Vagina (tissue), 2 donors: ENCODE data around the gene MKNK2. TPM values are rescaled to one million over a fixed set of nuclear protein-coding genes. Genes with fewer than 3 reads are reported as not detected.

Experiments
- DNase-seq, 2 donors: peaks; one replicate each; pipeline ENCODE4 v3.0.0-alpha.2; 2017; ENCODE audit errors: extremely low spot score in 2 of 2
- H3K27ac ChIP-seq: fragments of 200-600 bp; sonication (generic); one replicate; pipeline ENCODE4 v1.5.1; 2019
- H3K27me3 ChIP-seq: fragments of 200-600 bp; sonication (generic); one replicate; pipeline ENCODE4 v1.5.1; 2019
- H3K36me3 ChIP-seq, 2 donors: fragments of 200-600 bp; sonication (generic); one replicate each; pipeline ENCODE4 v1.5.1; 2017 to 2019
- H3K4me1 ChIP-seq: fragments of 200-600 bp; sonication (generic); one replicate; pipeline ENCODE4 v1.5.1; 2019
- H3K4me3 ChIP-seq, 2 donors: fragments of 200-600 bp; sonication (generic); 1 replicate in 1 of 2; 2 replicates in 1 of 2; pipeline ENCODE4 v1.5.1; 2016 to 2019
- H3K9me3 ChIP-seq: fragments of 200-600 bp; sonication (generic); one replicate; pipeline ENCODE4 v1.5.1; 2019
- POLR2A ChIP-seq, 2 donors: fragments of 450-650 bp; IDR thresholded peaks; one replicate each; pipeline ENCODE4 v1.6.1; 2017; ENCODE audit warnings: antibody characterized with exemption in 2 of 2, mild to moderate bottlenecking in 2 of 2, moderate library complexity in 2 of 2
- POLR2AphosphoS5 ChIP-seq, 2 donors: sonication (generic); formaldehyde crosslinking; IDR thresholded peaks; one replicate each; pipeline ENCODE4 v1.9.0; 2017; ENCODE audit warnings: antibody characterized with exemption in 2 of 2, mild to moderate bottlenecking in 2 of 2, low read depth in 1 of 2; ENCODE audit not compliant: insufficient read depth in 1 of 2
- intact Hi-C: fragments of 100-400 bp; cut with DNase I; formaldehyde crosslinking; loops from one replicate; pipeline ENCODE4 v1.15.1; 2023
- total RNA-seq: library from RNA; depleted of rRNA; stranded (reverse); fragments of >200 nt; gene quantifications from one replicate; pipeline ENCODE4 v1.2.3, GENCODE V29; 2016
- TF ChIP-seq, protein P1 (sequence below), 3 experiments: fragments of 450-650 bp in 2 of 3; fragments of 200-600 bp in 1 of 3; sonication (generic) in 1 of 3; IDR thresholded peaks; one replicate each; pipeline ENCODE4 v1.5.1; 2017 to 2019; ENCODE audit warnings: antibody characterized with exemption in 3 of 3, mild to moderate bottlenecking in 2 of 3, moderate library complexity in 2 of 3

Gene MKNK2
- total RNA-seq, 1 donor from 2014 or later = 185 TPM

DNA sequence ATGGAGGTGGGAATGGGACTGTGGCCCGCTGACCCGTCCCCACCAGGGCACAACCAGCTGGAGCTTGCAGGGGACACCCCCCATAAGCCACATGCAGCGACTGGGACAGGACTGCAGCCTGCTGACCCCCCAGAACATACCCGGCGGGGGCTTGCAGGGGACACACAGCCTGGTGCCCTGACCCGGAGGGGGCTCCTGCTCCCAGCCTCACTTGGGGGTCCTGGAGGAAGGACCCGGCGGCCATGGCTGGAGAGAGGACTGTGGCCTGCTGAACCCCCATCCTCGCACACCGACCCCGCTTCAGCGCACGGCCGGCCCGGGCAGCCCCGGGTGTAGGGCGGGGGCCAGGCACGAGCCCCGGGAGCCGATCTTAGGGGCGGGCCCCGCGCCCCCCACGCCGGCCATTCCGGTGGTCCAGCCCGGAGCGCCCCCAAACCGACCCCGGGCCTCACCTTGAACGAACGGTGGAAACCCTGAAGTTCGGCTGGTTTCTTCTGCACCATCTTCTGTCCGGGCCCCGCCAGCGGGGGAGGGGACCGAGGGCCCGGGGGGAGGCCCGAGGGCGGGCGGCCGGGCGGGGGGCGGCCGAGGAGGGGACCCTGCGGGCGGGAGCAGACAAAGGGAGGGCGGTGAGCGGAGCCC is 574 bp downstream of the MKNK2 start:
- H3K36me3 ChIP-seq = peaks cover 0 to 14% of the 10 kb centered on the region in 2 donors
- H3K4me3 ChIP-seq = peak overlapping the region; percentile 93 to 99
- no peaks in the 10 kb centered on the region for H3K27me3 ChIP-seq
- no peak for DNase-seq
- H3K4me1 ChIP-seq = peaks cover 85% of the 10 kb centered on the region
- H3K9me3 ChIP-seq = no peaks in the 10 kb centered on the region
- intact Hi-C loops = no loop called here
- peak overlapping the region; percentile 100 for H3K27ac ChIP-seq
- TF ChIP-seq POLR2AphosphoS5 (IDR thresholded peaks at IDR 0.05; ENCODE audit: insufficient read depth in 1 of 2, low read depth in 1 of 2) (peak in 1 of 2 donors; percentile 76), POLR2A (IDR thresholded peaks at IDR 0.05) (no peak)
- TF ChIP-seq, protein P1, sequence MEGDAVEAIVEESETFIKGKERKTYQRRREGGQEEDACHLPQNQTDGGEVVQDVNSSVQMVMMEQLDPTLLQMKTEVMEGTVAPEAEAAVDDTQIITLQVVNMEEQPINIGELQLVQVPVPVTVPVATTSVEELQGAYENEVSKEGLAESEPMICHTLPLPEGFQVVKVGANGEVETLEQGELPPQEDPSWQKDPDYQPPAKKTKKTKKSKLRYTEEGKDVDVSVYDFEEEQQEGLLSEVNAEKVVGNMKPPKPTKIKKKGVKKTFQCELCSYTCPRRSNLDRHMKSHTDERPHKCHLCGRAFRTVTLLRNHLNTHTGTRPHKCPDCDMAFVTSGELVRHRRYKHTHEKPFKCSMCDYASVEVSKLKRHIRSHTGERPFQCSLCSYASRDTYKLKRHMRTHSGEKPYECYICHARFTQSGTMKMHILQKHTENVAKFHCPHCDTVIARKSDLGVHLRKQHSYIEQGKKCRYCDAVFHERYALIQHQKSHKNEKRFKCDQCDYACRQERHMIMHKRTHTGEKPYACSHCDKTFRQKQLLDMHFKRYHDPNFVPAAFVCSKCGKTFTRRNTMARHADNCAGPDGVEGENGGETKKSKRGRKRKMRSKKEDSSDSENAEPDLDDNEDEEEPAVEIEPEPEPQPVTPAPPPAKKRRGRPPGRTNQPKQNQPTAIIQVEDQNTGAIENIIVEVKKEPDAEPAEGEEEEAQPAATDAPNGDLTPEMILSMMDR (IDR thresholded peaks at IDR 0.05) = no peak

DNA sequence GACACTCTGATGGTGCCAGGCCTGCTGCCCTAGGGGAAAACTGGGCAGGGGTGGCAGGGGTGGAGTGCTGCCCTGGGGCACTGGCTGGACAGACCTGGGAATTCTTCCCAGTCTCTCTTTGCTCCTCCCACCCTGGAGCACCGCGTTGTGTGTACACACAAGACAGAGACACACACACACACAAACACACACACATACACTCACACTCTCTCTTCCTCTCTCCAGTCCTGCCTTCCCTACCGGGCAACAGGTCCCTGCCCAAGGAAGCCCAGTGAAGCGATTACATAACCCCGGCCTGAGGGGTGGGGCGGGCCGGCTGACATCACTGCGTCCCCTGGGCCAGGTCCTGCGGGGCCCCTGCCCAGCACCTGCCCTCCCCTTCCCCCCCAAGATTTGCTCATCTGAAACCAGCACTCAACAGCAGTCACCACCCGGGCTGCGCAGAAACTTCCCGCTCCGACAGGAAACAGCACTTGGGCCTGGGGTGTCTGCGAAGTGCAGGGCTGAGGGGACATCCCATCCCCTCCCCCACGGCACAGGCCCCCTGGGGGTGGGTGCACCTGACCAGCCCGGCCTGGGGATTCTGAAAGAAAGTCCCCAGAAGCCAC is 1.2 kb downstream of the MKNK2 start:
- no peak for DNase-seq
- peaks cover 0 to 20% of the 10 kb centered on the region in 2 donors for H3K36me3 ChIP-seq
- H3K27ac ChIP-seq = peak overlapping the region; percentile 100
- no peaks in the 10 kb centered on the region for H3K27me3 ChIP-seq
- H3K4me3 ChIP-seq = peak overlapping the region; percentile 93 to 99
- H3K4me1 ChIP-seq = peaks cover 85% of the 10 kb centered on the region
- no peaks in the 10 kb centered on the region for H3K9me3 ChIP-seq
- TF ChIP-seq, protein P1 (IDR thresholded peaks at IDR 0.05) = no peak
- TF ChIP-seq POLR2A (IDR thresholded peaks at IDR 0.05) = peak in 1 of 2 donors; percentile 62
- TF ChIP-seq POLR2AphosphoS5 (IDR thresholded peaks at IDR 0.05; ENCODE audit: insufficient read depth in 1 of 2, low read depth in 1 of 2) = peak; percentile 74 to 91
- intact Hi-C loops = no loop called here

DNA sequence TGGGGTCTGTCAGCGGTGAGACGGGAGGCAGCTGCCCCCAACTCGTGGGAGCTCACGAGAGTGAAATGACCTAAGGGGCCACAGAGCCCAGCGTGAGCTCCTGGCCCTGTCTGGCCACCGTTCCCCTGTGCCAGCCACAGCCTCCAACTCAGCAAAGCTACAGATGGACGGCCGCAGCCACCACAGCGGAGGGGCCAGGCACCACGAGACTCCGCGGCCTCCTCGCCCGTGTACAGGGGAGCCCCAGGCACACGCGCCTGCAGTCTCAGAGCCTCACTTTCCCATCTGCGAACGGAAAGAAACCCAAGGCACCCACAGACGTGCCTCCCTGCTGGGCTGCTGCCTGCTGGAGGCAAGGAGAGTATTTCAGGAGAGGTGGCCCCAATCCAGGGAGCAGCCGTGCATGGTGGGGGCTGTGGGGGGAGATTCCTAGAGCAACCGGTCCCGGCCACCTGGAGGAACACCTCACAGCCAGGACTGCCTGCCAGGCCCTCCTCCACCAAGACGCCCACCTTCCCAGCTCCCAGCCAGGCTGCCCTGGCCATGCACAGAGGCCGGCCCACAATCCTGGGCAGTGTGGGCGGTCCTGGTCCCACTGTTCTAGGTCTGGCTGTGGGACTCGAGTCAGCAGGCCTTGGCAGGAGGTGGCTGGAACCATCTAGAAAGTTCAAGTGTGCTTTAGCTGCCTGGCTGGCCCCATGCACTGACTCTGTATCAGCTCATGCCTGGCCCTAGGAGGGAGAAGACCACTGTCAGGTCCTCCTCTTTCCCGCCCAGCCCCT is 1.9 kb downstream of the MKNK2 start:
- H3K27ac ChIP-seq = peak overlapping the region; percentile 100
- H3K36me3 ChIP-seq = peaks cover 0 to 21% of the 10 kb centered on the region in 2 donors
- intact Hi-C loops = no loop called here
- no peaks in the 10 kb centered on the region for H3K27me3 ChIP-seq
- TF ChIP-seq POLR2AphosphoS5 (IDR thresholded peaks at IDR 0.05; ENCODE audit: insufficient read depth in 1 of 2, low read depth in 1 of 2) (no peak), POLR2A (IDR thresholded peaks at IDR 0.05) (no peak)
- TF ChIP-seq, protein P1 (IDR thresholded peaks at IDR 0.05) = no peak
- no peak for DNase-seq
- H3K4me3 ChIP-seq = peak overlapping the region; percentile 93 to 99
- peaks cover 85% of the 10 kb centered on the region for H3K4me1 ChIP-seq
- H3K9me3 ChIP-seq = no peaks in the 10 kb centered on the region

DNA sequence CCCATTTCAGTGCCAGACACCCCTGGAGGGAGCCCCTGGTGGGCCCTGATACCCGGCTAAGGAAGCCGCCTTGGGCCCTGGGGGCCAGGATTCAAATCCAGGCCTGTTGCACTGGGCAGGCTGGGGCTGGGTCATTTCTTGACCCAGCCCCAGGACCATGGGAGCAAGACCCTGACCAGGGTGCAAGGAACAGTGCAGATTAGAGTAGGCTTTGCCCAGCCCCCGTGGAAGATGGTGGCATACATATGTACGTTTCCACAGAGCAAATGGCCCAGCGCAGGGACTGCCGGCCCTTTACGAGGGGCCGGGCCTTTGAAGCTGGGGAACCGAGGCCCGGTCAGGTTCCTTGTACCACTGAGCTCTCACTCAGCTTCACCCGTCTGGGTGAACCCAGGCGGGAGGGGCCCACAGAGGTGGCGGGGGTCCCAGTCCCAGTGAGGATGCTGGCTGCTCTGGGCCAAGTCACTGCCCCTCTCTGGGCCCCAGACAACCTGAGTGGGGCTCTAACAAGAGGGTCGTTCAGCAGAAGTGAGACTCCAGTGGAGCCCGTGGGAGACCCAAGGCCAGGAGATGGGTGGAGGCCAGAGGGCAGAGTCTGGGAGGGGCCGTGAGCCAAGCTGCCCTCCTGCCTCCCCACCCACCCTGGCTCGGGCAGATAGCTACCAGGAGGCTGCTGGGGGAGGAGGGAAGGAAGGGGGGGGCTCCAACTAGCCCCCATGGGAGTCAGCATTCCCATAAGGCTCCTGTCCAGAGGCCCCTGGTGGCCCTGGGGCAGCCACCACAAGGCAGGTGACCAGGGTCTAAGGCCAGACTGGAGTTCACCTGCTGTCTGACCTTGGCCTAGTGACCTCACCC is 2.7 kb downstream of the MKNK2 start:
- peaks cover 86% of the 10 kb centered on the region for H3K4me1 ChIP-seq
- no peaks in the 10 kb centered on the region for H3K27me3 ChIP-seq
- peaks cover 0 to 23% of the 10 kb centered on the region in 2 donors for H3K36me3 ChIP-seq
- peak overlapping the region; percentile 100 for H3K27ac ChIP-seq
- intact Hi-C loops = no loop called here
- H3K9me3 ChIP-seq = no peaks in the 10 kb centered on the region
- peak overlapping the region; percentile 93 to 99 for H3K4me3 ChIP-seq
- DNase-seq = no peak
- TF ChIP-seq POLR2AphosphoS5 (IDR thresholded peaks at IDR 0.05; ENCODE audit: insufficient read depth in 1 of 2, low read depth in 1 of 2) (no peak), POLR2A (IDR thresholded peaks at IDR 0.05) (no peak)
- TF ChIP-seq, protein P1 (IDR thresholded peaks at IDR 0.05) = no peak
